Keratinocyte (primary cell): Measurements from ENCODE around the gene ZBTB44. TPM values are rescaled to one million over a fixed set of nuclear protein-coding genes. Genes with fewer than 3 reads are reported as not detected.

Experiments
- DNase-seq: peaks from one replicate; pipeline ENCODE4 v3.0.0-alpha.2; 2011; ENCODE audit warnings: low read depth, missing footprints, low spot score
- FAIRE-seq: peaks from 2 replicates; lab custom pipeline; 2011; peaks lifted over from hg19 to GRCh38; lab: Jason Lieb, UNC
- H2AFZ ChIP-seq: 2 replicates; pipeline ENCODE4 v1.6.0; 2012; ENCODE audit warnings: low read length, control low read depth, inconsistent platforms; ENCODE audit not compliant: control insufficient read depth
- H3K27ac ChIP-seq: 2 replicates; pipeline ENCODE4 v1.5.1; 2011; ENCODE audit warnings: low read length; ENCODE audit not compliant: control insufficient read depth, insufficient read depth
- H3K27me3 ChIP-seq: 3 replicates; pipeline ENCODE4 v1.6.0; 2011; ENCODE audit warnings: low read length; ENCODE audit not compliant: control insufficient read depth, insufficient read depth; ENCODE audit errors: extremely low read depth
- H3K36me3 ChIP-seq, 2 experiments: 2 replicates in 1 of 2; 3 replicates in 1 of 2; pipeline ENCODE4 v1.5.1; 2011; ENCODE audit warnings: low read length in 2 of 2, mild to moderate bottlenecking in 1 of 2; ENCODE audit not compliant: control insufficient read depth in 2 of 2, insufficient read depth in 2 of 2; ENCODE audit errors: extremely low read depth in 1 of 2
- H3K4me1 ChIP-seq: 3 replicates; pipeline ENCODE4 v1.5.1; 2011; ENCODE audit warnings: low read length; ENCODE audit not compliant: control insufficient read depth, insufficient read depth; ENCODE audit errors: extremely low read depth
- H3K4me2 ChIP-seq: 3 replicates; pipeline ENCODE4 v1.6.0; 2011; ENCODE audit warnings: low read depth, low read length; ENCODE audit not compliant: control insufficient read depth, insufficient read depth; ENCODE audit errors: extremely low read depth
- H3K4me3 ChIP-seq, 3 experiments: fragments of 200-600 bp in 1 of 3; sonication (generic) in 1 of 3; 2 replicates in 2 of 3; 3 replicates in 1 of 3; pipeline ENCODE4 v1.5.1; 2011 to 2016; ENCODE audit warnings: low read length in 3 of 3, mild to moderate bottlenecking in 3 of 3, control low read depth in 2 of 3, inconsistent platforms in 1 of 3, low read depth in 1 of 3, mixed read lengths in 1 of 3, mixed run types in 1 of 3, moderate library complexity in 1 of 3; ENCODE audit not compliant: control insufficient read depth in 2 of 3, insufficient read depth in 2 of 3; ENCODE audit errors: extremely low read depth in 1 of 3
- H3K79me2 ChIP-seq: 2 replicates; pipeline ENCODE4 v1.6.0; 2012; ENCODE audit warnings: low read length; ENCODE audit not compliant: control insufficient read depth, insufficient read depth
- H3K9ac ChIP-seq: 3 replicates; pipeline ENCODE4 v1.6.0; 2011; ENCODE audit warnings: low read length; ENCODE audit not compliant: control insufficient read depth, insufficient read depth; ENCODE audit errors: extremely low read depth
- H3K9me1 ChIP-seq: 3 replicates; pipeline ENCODE4 v1.6.0; 2011; ENCODE audit warnings: low read length; ENCODE audit not compliant: control insufficient read depth, insufficient read depth; ENCODE audit errors: extremely low read depth
- H3K9me3 ChIP-seq: 2 replicates; pipeline ENCODE4 v1.5.1; 2012; ENCODE audit warnings: low read depth, low read length; ENCODE audit not compliant: control insufficient read depth
- H4K20me1 ChIP-seq: 3 replicates; pipeline ENCODE4 v1.6.0; 2011; ENCODE audit warnings: low read length; ENCODE audit not compliant: control insufficient read depth, insufficient read depth; ENCODE audit errors: extremely low read depth
- EZH2 ChIP-seq: IDR thresholded peaks from one replicate; pipeline ENCODE4 v1.6.1; 2012; ENCODE audit warnings: inconsistent platforms, mild to moderate bottlenecking, low read length, moderate library complexity
- dilution Hi-C: fragments of 300-500 bp; cut with MboI; formaldehyde crosslinking; loops from one replicate; pipeline ENCODE4 v1.7.0; 2020; ENCODE audit warnings: low sequenced_read_pairs; ENCODE audit not compliant: extremely low pct_ligation_motif_present
- polyA plus RNA-seq, 5 experiments: library from polyadenylated mRNA; depleted of rRNA in 3 of 5; stranded (reverse) in 3 of 5; stranded (forward) in 1 of 5; unstranded in 1 of 5; fragments of >200 nt; gene quantifications; 1 replicate in 1 of 5; 2 replicates in 3 of 5; 3 replicates in 1 of 5; pipeline versions ENCODE4 v1.2.1 to v1.2.3, GENCODE V29; 2011 to 2012; ENCODE audit warnings: missing spikeins in 2 of 5, low read depth in 1 of 5, low replicate concordance in 1 of 5
- TF ChIP-seq, protein P1 (sequence below), 3 experiments: IDR thresholded peaks in 1 of 3; conservative IDR thresholded peaks in 1 of 3; optimal IDR thresholded peaks in 1 of 3; 2 replicates in 2 of 3; 3 replicates in 1 of 3; pipeline versions ENCODE3 to v1.5.1; 2011; ENCODE audit warnings: low read length in 3 of 3, mild to moderate bottlenecking in 3 of 3, moderate library complexity in 2 of 3, control low read depth in 1 of 3, inconsistent platforms in 1 of 3; ENCODE audit not compliant: insufficient read depth in 2 of 3; ENCODE audit errors: extremely low read depth in 1 of 3

The ZBTB44 gene
- polyA plus RNA-seq, 1 donor (not counting 4 experiments of a cell fraction or from before 2014, with no cell fraction given), result 16.8 TPM

DNA sequence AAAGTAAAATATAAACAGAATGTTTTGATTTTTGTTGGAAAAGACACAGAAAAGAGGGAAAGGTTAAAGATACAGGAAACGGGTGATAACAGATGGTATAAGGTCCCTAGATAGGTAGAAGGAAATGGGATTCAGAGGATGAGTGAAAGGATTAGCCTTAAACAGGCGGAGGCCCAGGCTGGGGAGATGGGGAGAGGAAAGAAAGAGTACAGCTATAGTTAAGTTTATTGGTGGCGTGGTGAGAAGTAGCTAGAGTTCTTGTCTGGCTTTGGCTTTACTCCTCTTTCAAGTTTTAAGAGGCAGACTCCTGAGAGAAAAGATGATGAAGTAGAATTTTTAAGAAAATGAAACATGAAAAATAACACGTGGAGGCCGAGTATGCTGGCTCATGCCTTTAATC lies 13.7 kb downstream of the ZBTB44 start:
- DNase-seq (no peak), FAIRE-seq (no peak)
- Histone ChIP-seq H3K9me3 (no peaks in the 10 kb centered on the region), H3K27me3 (no peaks in the 10 kb centered on the region), H3K9ac (no peak overlapping the region), H3K27ac (no peak overlapping the region), H3K4me2 (no peak overlapping the region), H3K4me3 (no peak overlapping the region), H4K20me1 (no peaks in the 10 kb centered on the region), H3K4me1 (no peaks in the 10 kb centered on the region), H3K79me2 (peaks cover 41% of the 10 kb centered on the region), H3K36me3 (peaks cover 0 to 3% of the 10 kb centered on the region in 2 experiments), H2AFZ (no peak overlapping the region), H3K9me1 (no peaks in the 10 kb centered on the region)
- TF ChIP-seq EZH2, result no peak
- TF ChIP-seq, protein P1, sequence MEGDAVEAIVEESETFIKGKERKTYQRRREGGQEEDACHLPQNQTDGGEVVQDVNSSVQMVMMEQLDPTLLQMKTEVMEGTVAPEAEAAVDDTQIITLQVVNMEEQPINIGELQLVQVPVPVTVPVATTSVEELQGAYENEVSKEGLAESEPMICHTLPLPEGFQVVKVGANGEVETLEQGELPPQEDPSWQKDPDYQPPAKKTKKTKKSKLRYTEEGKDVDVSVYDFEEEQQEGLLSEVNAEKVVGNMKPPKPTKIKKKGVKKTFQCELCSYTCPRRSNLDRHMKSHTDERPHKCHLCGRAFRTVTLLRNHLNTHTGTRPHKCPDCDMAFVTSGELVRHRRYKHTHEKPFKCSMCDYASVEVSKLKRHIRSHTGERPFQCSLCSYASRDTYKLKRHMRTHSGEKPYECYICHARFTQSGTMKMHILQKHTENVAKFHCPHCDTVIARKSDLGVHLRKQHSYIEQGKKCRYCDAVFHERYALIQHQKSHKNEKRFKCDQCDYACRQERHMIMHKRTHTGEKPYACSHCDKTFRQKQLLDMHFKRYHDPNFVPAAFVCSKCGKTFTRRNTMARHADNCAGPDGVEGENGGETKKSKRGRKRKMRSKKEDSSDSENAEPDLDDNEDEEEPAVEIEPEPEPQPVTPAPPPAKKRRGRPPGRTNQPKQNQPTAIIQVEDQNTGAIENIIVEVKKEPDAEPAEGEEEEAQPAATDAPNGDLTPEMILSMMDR (optimal IDR thresholded peaks at IDR 0.05 in 1 of 3, IDR thresholded peaks at IDR 0.05 in 1 of 3, conservative IDR thresholded peaks at IDR 0.05 in 1 of 3; ENCODE audit: extremely low read depth in 1 of 3, insufficient read depth in 2 of 3, low read length in 3 of 3), result no peak
- dilution Hi-C loops, result no loop called here

DNA sequence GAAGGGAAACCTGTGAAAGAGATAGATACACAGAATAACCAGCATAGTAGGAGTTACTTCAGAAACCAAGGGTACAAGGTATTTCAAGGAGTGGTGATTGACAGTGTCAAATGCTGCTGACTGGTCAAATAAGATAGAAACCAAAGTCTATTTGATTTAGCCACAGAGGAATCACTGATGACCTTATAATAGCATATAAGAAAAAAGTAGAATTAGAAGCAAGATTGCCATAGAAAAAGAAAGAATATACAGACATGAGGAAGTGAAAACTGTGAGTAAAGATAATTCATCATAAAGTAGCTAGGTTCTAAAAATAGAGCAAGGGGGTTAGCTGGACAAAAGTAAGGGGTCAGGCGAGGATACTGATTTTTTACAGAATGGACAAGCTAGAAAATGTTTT lies 14.2 kb downstream of the ZBTB44 start:
- no peak overlapping the region for H3K9ac ChIP-seq
- H3K4me3 ChIP-seq, result no peak overlapping the region
- no peaks in the 10 kb centered on the region for H3K9me1 ChIP-seq
- DNase-seq (no peak), FAIRE-seq (no peak)
- H4K20me1 ChIP-seq, result no peaks in the 10 kb centered on the region
- no peaks in the 10 kb centered on the region for H3K9me3 ChIP-seq
- no peak overlapping the region for H2AFZ ChIP-seq
- peaks cover 0 to 3% of the 10 kb centered on the region in 2 experiments for H3K36me3 ChIP-seq
- H3K79me2 ChIP-seq, result peaks cover 41% of the 10 kb centered on the region
- dilution Hi-C loops, result no loop called here
- TF ChIP-seq, protein P1 (optimal IDR thresholded peaks at IDR 0.05 in 1 of 3, IDR thresholded peaks at IDR 0.05 in 1 of 3, conservative IDR thresholded peaks at IDR 0.05 in 1 of 3; ENCODE audit: extremely low read depth in 1 of 3, insufficient read depth in 2 of 3, low read length in 3 of 3), result no peak
- no peak for TF ChIP-seq EZH2
- no peak overlapping the region for H3K4me2 ChIP-seq
- no peaks in the 10 kb centered on the region for H3K4me1 ChIP-seq
- no peak overlapping the region for H3K27ac ChIP-seq
- no peaks in the 10 kb centered on the region for H3K27me3 ChIP-seq
